ENCODE results near the gene TNFRSF8. TPM values are rescaled to one million over a fixed set of nuclear protein-coding genes. Genes with fewer than 3 reads are reported as not detected.
"Not testable (repeated sequence)": the region's sequence is repeated elsewhere in the genome, so short reads cannot be mapped to it uniquely, and the experiment has no call there.

TNFRSF8 gene
- total RNA-seq, result 53.8 and 54.5 TPM in 2 replicates

- intact Hi-C loops (cut with micrococcal nuclease), result loop anchor here (1.0 to 5.0 kb wide), 3 partner anchors 16 to 99 kb away; partner anchors contain the start of gene MIIP
These were observed at the start of gene TNFRSF8 for GRCh38 chr1:12063141-12064072. Gene TNFRSF8 (plus strand): TSS chr1:12063303. CDS start chr1:12063599, 296 bp downstream.

DNA sequence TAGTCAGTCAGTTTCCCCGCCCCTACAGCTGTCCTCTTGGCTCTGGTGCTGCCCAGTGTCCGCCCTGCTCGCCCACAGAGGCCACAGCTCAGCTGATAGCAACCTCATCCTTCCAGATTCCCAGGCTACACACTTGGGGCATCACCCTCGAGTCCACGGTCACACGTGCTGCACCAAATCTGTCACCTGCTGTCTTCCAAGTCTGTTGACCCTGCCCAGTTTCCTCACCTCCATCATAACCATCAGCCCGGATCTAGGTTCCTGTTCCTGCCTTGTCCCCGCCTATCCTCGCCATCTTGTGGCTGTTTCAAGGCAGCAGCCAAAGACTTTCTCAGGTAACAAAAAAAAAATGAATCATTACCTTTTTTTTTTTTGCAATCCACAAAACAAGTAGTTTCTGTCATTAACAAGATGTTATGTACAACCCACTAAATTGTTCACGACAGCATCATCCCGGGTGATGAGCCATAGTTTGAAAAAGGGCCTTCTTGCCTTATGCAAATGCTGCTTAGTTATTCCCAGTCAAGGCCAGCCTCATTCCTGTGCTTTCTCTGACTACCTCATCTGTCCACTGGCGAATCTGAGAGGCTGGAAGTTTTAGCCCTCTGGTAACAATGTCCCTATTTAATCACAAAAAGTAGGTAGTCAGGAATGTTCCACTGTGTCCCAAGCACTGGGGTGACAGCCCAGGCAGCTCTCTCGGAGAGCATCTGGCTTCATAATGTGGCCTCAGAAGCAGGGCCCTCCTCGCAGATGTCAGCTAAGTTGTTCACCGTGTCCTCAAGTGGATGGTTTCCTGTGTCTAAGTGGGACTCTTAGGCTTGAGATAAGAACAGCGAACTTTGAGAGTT, 48.7 kb upstream of the TNFRSF8 start:
- intact Hi-C loops (cut with micrococcal nuclease), result no loop called here

GRCh38 chr1:12015001-12015491, 48.1 kb upstream of the TNFRSF8 start:
- intact Hi-C loops (cut with micrococcal nuclease), result no loop called here

DNA sequence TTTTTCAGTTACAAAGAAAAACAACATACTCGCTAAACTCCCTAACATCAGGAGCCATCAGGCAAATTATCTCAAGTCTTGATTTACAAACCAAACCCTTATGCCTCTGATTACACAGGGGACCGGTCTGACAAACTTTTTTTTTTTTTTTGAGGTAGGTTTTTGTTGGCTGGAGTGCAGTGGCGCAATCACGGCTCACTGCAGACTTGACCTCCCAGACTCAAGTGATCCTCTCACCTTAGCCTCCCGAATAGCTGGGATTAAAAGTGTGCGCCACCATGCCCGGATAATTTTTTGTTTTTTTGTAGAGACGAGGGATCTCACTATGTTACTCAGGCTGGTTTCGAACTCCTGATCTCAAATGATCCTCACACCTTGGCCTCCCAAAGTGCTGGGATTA, 47.6 kb upstream of the TNFRSF8 start:
- intact Hi-C loops (cut with micrococcal nuclease), result no loop called here

DNA sequence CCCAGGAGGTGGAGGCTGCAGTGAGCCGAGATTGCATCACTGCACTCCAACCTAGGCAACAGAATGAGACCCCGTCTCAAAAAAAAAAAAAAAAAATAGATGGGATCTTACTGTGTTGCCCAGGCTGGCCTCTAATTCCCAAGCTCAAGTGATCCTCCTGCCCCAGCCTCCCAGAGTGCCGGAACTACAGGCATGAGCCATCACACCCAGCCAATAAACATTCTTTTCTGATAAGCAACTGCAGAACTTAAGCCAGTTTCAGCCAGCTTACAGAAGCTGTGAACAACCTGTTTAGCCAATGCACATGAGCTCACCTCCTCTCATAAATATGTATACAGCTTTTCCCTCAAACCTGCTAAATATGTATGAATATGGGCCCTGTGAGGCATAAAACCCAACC, 46.9 kb upstream of the TNFRSF8 start:
- intact Hi-C loops (cut with micrococcal nuclease), result no loop called here

DNA sequence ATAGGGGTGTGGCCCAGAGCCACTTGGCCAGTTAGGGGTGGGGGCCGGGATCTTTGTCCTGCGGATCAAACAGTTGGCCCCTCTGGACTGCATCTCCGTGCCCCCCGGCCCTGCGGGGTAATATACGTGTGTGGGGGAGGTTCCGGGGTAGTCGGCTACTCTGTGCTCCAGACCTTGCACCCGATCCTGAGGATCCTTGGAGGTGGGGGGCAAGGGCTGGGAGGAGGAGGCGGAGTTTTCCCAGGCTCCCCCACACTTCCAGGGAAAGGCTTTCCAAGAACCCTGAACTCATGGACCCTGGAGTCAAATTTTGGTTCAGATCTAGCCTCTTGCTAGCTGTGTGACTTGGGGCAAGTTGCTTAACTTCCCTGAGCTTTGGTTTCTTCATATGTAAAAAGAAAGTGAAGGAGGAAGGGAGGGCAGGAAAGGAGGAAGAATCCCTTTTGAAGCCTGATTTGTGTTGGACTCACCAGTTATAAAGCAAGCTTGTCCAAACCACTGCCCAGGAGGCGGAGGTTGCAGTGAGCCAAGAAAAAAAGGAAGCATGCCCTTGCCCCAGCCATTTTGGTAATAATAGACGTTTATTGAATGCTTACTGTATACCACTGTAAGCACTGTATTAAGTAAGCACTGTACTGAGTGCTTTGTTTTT, 43.1 kb upstream of the TNFRSF8 start:
- intact Hi-C loops (cut with micrococcal nuclease), result loop anchor here (1.0 kb wide), 9 partner anchors 27 to 214 kb away; partner anchors contain the start of genes CLCN6, KIAA2013, MFN2 and PLOD1

GRCh38 chr1:12021616-12022015, 41.5 kb upstream of the TNFRSF8 start:
- intact Hi-C loops (cut with micrococcal nuclease), result no loop called here

GRCh38 chr1:12022036-12022435, 41.1 kb upstream of the TNFRSF8 start:
- intact Hi-C loops (cut with micrococcal nuclease), result no loop called here

DNA sequence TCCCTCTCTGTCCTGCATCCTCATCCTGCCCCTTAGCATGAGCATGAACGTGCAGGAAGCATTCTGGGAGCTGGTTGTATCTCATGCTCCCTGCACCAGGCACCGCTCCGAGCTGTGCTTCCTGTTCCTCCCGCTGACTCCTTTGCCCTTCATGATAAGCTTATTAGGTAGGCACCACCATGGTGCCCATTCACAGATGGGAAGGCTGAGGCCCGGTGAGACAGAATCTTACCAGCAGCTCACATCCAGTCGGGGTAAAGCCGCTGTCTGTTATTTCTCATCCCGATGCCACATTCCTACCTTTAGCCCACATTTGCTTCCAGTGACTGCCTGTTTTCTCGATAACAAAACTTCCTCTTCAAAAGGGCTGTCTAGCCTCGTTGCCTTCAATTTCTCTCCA, 36.5 kb upstream of the TNFRSF8 start:
- intact Hi-C loops (cut with micrococcal nuclease), result no loop called here

- intact Hi-C loops (cut with micrococcal nuclease), result no loop called here
These were observed 34.9 kb upstream of the TNFRSF8 start for GRCh38 chr1:12028248-12028647.

GRCh38 chr1:12028957-12029511, 34.1 kb upstream of the TNFRSF8 start:
- intact Hi-C loops (cut with micrococcal nuclease), result no loop called here

- intact Hi-C loops (cut with micrococcal nuclease), result no loop called here
These were observed 33.3 kb upstream of the TNFRSF8 start for GRCh38 chr1:12029720-12030339.

DNA sequence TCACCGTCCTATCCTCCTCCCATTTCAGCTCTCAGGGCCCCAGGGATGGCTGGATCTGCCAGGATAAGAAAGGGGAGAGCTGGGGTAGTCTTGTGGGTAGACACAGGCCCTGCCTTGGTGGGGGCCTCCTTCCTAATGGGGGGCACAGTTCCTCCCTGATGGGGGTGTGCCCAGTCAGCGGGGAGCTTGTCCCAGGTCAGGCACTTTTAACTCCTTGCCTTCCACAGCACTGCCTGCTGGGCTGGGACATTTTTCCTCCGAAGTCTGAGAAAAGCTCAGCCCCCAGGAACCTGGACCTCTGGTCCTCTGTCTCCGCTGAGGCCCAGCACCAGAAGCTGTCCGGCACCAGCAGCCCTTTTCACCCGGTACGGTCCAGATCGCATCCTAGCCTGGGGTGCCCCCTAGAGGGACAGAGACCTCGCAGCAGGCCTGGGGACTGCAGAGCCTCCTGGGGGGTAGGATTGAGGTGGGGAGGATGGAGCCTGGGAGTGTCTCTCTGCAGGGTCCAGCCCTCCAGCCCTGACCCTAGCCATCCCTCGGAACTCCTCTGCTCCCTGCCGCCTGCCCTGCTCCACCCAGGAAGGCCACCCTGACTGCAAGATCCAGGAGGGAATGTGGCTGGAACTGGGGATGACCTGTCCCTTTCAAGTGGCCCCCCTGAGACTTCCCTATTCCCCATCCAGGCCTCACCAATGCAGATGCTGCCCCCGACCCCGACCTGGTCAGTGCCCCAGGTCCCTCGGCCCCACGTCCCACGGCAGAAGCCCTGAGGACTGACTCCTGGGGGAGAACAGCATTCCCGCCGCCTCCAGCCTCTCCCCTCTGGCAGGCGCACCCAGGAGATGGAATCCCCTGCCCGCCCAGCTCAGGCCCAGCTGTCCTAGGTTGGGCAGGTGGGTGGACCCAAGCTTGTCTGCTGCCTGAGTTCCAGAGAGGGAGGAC, 31.8 kb upstream of the TNFRSF8 start:
- intact Hi-C loops (cut with micrococcal nuclease), result loop anchor here (1.0 kb wide), 1 partner anchor 30 kb away; no protein-coding TSS in a partner anchor

- intact Hi-C loops (cut with micrococcal nuclease), result no loop called here
These were observed 30.9 kb upstream of the TNFRSF8 start for GRCh38 chr1:12032161-12032621.

GRCh38 chr1:12033441-12033840, 29.7 kb upstream of the TNFRSF8 start:
- intact Hi-C loops (cut with micrococcal nuclease), result not testable (repeated sequence)

GRCh38 chr1:12034381-12034801, 28.7 kb upstream of the TNFRSF8 start:
- intact Hi-C loops (cut with micrococcal nuclease), result no loop called here

DNA sequence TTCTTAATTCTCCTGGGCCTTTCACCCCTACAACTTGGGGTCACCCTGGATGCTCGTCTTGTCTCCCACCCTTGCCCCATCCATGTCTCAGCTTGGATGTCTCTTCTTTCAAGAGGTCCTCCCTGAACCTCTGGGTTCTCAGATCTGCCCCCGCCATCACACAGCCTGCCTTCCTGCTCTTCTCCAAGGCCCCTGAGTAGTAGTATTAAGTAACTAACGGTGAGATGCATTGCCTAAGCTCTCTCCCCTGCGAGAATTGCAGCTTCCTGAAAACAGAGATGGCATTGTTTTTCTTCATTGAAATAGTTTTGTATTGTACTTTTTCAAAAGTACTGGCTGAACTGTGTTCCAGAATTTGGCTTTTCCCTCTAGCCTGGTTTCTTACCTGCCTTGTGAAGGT, 27.8 kb upstream of the TNFRSF8 start:
- intact Hi-C loops (cut with micrococcal nuclease), result no loop called here

DNA sequence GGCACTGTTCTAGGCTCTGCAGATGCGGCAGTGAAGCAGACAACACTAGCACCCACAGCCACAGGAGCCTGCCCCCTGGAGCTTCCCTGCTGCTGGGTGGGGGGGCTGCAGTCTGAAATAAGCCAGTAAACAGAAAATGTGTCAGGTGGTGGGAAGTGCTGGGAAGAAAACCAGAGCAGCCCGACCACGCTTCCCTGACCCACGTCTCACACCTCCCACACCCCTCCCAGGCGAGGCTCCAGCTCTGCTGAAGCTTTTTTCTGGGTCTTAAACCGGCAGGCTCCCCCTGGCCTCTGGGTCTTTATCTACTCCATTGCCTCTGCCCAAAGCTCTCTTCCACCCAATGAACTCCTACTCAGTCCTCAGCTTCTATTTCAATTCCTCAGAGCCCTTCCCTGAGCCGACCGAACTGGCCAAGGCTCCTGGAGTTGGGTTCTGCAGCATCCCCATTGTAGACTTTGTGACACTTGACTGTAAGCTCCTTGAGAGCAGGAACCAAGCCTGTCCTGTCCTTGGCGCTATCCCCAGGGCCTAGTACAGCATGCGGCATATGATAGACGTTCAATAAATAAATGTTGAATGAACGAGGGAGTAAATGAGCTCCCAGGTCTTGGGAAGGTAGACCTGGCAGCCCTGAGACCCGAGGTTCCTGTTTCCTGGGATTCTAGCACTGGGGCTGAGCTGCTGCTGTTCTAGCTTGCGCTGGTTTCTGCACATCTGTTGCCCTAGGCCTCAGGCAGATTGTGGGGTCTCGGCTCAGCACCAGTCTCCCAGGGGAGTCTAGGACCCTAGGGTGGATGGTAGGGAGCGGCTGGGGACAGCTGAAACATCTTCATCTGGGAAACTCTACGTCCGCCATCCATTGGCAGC, 25.4 kb upstream of the TNFRSF8 start:
- intact Hi-C loops (cut with micrococcal nuclease), result no loop called here

Measured in T-helper 1 cell treated with Interleukin-12 subunit alpha and Interleukin-12 subunit beta and Interleukin-4 antibody, amounts not matched to agents 30 ng/mL and 1 ng/mL, for 36 hours (primary cell).